ENCODE data around the gene ZNF74. TPM values are rescaled to one million over a fixed set of nuclear protein-coding genes. Genes with fewer than 3 reads are reported as not detected.
"Not testable (repeated sequence)": the region's sequence is repeated elsewhere in the genome, so short reads cannot be mapped to it uniquely, and the experiment has no call there.

Gene ZNF74
- total RNA-seq, 1 experiment from 2014 or later = 22.1 TPM

- DNase-seq (ENCODE audit: low spot score); in situ Hi-C loops (cut with HindIII; ENCODE audit: low sequenced_read_pairs): not testable (repeated sequence)
These were observed 21.5 kb upstream of the ZNF74 start for GRCh38 chr22:20372406-20372854.

DNA sequence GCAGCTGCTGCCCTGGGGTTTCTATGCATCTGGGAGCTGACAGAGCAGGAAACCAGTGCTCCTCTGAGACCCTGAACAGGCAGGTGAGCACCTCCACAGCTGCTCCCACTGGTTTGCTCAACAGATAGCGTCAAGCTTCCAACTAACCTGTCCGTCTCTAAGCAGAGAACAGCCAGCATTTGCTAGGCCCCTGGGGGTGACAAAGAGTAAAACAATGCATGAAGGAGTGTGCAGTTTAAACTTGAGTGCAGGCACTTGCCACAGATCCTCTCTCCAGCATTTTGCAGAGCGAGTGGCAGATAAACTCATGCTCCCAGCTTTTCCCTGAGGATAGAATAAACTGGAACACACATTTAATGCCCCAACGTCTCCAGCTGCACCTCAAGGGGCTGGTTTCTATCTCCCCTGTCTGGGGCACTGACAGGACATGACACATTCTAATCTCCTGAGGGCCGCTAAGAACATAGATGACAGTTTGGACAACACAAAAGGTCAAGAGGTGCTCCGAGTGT, 20.7 kb upstream of the ZNF74 start:
- in situ Hi-C loops (cut with HindIII; ENCODE audit: low sequenced_read_pairs); DNase-seq (ENCODE audit: low spot score): not testable (repeated sequence)

- in situ Hi-C loops (cut with HindIII; ENCODE audit: low sequenced_read_pairs); DNase-seq (ENCODE audit: low spot score): not testable (repeated sequence)
These were observed 19.8 kb upstream of the ZNF74 start for GRCh38 chr22:20374130-20374529.

DNA sequence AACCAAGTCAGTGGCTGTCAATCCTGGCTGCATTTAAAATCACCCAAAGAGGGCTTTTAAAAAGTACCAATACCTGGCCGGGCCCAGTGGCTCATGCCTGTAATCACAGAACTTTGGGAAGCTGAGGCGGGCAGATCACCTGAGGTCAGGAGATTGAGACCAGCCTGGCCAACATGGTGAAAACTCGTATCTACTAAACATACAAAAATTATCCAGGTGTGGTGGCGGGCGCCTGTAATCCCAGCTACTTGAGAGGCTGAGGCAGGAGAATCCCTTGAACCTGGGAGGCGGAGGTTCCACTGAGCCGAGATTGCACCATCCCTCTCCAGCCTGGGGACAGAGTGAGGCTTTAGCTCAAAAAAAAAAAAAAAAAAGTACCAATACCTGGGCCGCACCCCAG, 17.7 kb upstream of the ZNF74 start:
- not testable (repeated sequence) for DNase-seq (ENCODE audit: low spot score)

GRCh38 chr22:20376983-20377382, 17.0 kb upstream of the ZNF74 start:
- DNase-seq (ENCODE audit: low spot score); in situ Hi-C loops (cut with HindIII; ENCODE audit: low sequenced_read_pairs): not testable (repeated sequence)

More for the DNA sequence above, 17.7 kb upstream of the ZNF74 start:
- in situ Hi-C loops (cut with HindIII; ENCODE audit: low sequenced_read_pairs) = not testable (repeated sequence)

DNA sequence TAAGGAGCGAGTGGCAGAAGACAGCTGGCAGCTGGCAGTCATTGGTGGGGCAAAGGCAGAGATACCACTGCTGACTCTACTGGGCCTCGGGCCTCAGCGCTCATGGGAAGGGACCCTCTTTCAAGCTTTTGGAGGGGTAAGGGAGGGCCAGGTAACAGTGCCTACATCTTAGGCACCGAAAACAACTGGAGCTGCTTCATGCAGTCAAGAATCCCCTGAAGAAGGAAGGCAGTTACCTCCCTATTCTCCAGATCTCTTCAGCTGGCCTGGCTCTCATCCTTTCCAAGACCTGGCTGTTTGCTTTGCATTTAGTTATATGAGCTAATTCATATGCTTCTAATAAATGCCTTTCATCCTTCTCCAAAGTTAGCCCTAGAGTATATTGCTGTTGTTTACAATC, 15.8 kb upstream of the ZNF74 start:
- DNase-seq (ENCODE audit: low spot score) = no peak
- in situ Hi-C loops (cut with HindIII; ENCODE audit: low sequenced_read_pairs) = no loop called here

DNA sequence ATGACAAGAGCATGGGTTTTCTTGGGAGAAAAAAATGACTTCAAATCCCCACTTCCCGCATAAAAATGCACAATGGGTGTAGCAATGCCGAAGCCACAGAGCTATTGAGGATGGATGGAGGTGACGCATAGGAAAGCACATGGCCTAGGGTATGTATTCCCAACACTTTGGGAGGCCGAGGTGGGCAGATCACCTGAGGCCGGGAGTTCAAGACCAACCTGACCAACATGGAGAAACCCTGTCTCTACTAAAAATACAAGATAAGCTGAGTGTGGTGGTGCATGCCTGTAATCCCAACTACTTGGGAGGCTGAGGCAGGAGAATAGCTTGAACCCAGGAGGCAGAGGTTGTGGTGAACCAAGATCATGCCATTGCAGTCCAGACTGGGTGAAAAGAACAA, 15.3 kb upstream of the ZNF74 start:
- in situ Hi-C loops (cut with HindIII; ENCODE audit: low sequenced_read_pairs); DNase-seq (ENCODE audit: low spot score): not testable (repeated sequence)

DNA sequence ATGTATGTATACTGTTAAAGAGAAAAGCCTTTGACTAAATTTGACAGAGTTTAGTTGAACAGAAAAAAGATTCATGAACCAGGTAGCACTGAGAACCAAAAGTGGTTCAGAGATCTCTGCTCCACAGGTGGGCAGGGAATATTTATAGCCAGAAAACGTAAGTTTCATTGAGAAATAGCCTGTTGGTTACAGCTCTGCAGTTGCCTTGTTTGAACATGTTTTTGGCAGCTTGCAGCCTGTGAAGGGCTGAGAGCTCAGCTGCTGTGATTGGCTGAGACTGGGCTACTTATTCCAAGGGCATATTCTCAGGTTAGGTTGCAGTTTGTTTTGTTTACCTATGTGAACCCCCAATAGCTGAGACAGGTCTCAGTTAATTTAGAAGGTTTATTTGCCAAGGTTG, 13.5 kb upstream of the ZNF74 start:
- DNase-seq (ENCODE audit: low spot score) = no peak
- in situ Hi-C loops (cut with HindIII; ENCODE audit: low sequenced_read_pairs) = no loop called here

- no peak for DNase-seq (ENCODE audit: low spot score)
- in situ Hi-C loops (cut with HindIII; ENCODE audit: low sequenced_read_pairs) = no loop called here
These were observed 10.4 kb upstream of the ZNF74 start for GRCh38 chr22:20383538-20383937.

- in situ Hi-C loops (cut with HindIII; ENCODE audit: low sequenced_read_pairs) = no loop called here
These were observed 9.8 kb upstream of the ZNF74 start for GRCh38 chr22:20384171-20384570.

DNA sequence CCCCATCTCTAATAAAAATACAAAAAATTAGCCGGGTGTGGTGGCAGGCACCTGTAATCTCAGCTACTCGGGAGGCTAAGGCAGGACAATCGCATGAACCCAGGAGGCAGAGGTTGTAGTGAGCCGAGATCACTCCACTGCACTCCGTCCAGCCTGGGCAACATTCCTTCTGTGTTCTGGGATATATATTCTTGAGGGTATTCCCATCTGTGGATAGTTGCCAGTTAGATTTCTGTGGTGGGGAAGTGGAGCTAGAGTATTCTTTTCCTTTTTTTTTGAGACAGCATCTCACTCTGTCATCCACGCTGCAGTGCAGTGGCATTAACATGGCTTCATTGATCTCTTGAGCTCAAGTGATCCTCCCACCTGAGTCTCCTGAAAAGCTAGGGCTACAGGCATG, 9.1 kb upstream of the ZNF74 start:
- in situ Hi-C loops (cut with HindIII; ENCODE audit: low sequenced_read_pairs) = no loop called here
- no peak for DNase-seq (ENCODE audit: low spot score)

More at GRCh38 chr22:20384171-20384570, 9.8 kb upstream of the ZNF74 start:
- DNase-seq (ENCODE audit: low spot score) = no peak

- in situ Hi-C loops (cut with HindIII; ENCODE audit: low sequenced_read_pairs) = no loop called here
- no peak for DNase-seq (ENCODE audit: low spot score)
These were observed 7.6 kb upstream of the ZNF74 start for GRCh38 chr22:20386336-20386735.

DNA sequence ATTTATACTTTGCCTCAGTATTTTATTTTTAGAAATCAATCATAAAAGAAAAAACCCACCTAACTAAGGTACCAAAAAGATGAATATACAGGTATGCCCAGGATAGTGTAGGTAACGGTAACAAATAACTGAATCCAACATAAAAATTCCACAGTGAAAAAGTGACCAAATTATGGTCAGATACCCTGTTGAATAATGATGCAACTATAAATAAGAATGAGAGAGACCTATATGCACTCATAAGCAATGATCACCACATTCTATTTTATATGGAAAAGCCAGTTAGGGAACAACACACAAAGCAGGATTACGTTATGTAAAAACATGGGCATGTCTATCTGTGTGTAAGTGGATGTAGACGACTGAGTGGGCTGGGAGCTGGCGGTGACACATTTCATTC, 7.0 kb upstream of the ZNF74 start:
- in situ Hi-C loops (cut with HindIII; ENCODE audit: low sequenced_read_pairs) = no loop called here
- DNase-seq (ENCODE audit: low spot score) = no peak

DNA sequence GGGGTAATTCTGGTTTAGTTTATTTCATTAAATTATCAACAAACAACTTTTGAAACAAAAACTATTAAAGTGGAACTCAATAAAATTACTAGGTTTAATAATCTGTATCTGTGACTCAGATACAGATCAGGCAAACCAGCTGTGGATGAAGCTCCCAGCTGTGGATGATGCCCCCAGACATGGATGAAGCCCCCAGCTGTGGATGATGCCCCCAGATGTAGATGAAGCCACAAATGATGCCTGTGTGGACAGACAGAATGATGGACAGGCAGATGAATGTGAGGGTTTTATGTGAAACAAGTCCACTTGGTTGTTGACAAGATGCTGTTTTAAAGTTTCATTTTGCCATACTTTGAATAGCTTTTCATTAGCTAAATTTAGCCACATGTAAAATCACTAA, 5.8 kb upstream of the ZNF74 start:
- in situ Hi-C loops (cut with HindIII; ENCODE audit: low sequenced_read_pairs) = no loop called here

GRCh38 chr22:20389288-20389687, 4.7 kb upstream of the ZNF74 start:
- in situ Hi-C loops (cut with HindIII; ENCODE audit: low sequenced_read_pairs) = no loop called here

More for the DNA sequence above, 5.8 kb upstream of the ZNF74 start:
- DNase-seq (ENCODE audit: low spot score) = no peak

DNA sequence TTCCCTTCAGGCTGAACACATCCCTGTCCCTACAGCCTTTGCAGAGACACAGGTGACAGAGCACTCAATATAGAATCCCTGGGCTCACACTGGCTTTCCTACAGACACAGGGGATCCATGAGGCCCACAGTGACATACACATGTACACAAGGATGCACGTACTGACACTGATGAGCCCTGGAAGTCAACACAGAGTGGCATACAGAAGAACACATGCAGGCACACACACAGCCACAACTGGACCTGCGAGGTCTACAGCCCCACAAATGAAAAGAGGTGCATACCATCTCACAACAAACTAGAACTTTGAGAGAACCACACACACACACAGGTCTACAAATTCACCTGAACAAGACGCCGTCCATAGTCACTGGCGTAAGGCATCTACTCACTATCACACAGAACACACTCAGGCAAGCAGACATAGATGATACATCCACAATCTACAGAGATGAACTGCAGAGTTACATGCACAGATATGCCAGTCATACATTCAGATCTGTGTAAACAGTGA, 3.5 kb upstream of the ZNF74 start:
- in situ Hi-C loops (cut with HindIII; ENCODE audit: low sequenced_read_pairs) = no loop called here
- no peak for DNase-seq (ENCODE audit: low spot score)

More at GRCh38 chr22:20389288-20389687, 4.7 kb upstream of the ZNF74 start:
- no peak for DNase-seq (ENCODE audit: low spot score)

- in situ Hi-C loops (cut with HindIII; ENCODE audit: low sequenced_read_pairs) = no loop called here
- no peak for DNase-seq (ENCODE audit: low spot score)
These were observed 2.7 kb upstream of the ZNF74 start for GRCh38 chr22:20391222-20391621.

DNA sequence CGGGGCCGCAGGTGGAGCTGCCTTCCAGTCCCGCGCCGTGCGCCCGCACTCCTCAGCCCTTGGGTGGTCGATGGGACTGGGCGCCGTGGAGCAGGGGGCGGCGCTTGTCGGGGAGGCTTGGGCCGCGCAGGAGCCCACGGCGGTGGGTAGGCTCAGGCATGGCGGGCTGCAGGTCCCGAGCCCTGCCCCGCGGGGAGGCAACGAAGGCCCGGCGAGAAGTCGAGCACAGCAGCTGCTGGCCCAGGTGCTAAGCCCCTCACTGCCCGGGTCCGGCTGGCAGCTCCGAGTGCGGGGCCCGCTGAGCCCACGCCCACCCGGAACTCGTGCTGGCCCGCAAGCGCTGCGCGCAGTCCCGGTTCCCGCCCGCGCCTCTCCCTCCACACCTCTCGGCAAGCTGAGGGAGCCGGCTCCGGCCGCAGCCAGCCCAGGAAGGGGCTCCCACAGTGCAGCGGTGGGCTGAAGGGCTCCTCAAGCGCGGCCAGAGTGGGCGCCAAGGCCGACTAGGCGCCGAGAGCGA, 1.5 kb upstream of the ZNF74 start:
- DNase-seq (ENCODE audit: low spot score); in situ Hi-C loops (cut with HindIII; ENCODE audit: low sequenced_read_pairs): not testable (repeated sequence)

GRCh38 chr22:20392983-20393704, 807 bp upstream of the ZNF74 start:
- in situ Hi-C loops (cut with HindIII; ENCODE audit: low sequenced_read_pairs) = no loop called here
- DNase-seq (ENCODE audit: low spot score) = no peak

- in situ Hi-C loops (cut with HindIII; ENCODE audit: low sequenced_read_pairs) = no loop called here
- peak; percentile 6 for DNase-seq (ENCODE audit: low spot score)
These were observed 1.4 kb downstream of the ZNF74 start for GRCh38 chr22:20395181-20395906.

All from G401 (cell line).